C4-2B (cell line): ENCODE data around the gene RBBP8NL.

Experiments
- H3K27ac ChIP-seq: fragments of 450-650 bp; 2 replicates; pipeline ENCODE4 v1.5.1; 2017
- ZFX ChIP-seq: fragments of 450-650 bp; IDR thresholded peaks from 2 replicates; pipeline ENCODE4 v1.6.1; 2017
- TF ChIP-seq, protein P1 (sequence below): fragments of 450-650 bp; conservative IDR thresholded peaks from 2 replicates; pipeline ENCODE4 v1.5.1; 2017; ENCODE audit warnings: mild to moderate bottlenecking

Gene RBBP8NL

DNA sequence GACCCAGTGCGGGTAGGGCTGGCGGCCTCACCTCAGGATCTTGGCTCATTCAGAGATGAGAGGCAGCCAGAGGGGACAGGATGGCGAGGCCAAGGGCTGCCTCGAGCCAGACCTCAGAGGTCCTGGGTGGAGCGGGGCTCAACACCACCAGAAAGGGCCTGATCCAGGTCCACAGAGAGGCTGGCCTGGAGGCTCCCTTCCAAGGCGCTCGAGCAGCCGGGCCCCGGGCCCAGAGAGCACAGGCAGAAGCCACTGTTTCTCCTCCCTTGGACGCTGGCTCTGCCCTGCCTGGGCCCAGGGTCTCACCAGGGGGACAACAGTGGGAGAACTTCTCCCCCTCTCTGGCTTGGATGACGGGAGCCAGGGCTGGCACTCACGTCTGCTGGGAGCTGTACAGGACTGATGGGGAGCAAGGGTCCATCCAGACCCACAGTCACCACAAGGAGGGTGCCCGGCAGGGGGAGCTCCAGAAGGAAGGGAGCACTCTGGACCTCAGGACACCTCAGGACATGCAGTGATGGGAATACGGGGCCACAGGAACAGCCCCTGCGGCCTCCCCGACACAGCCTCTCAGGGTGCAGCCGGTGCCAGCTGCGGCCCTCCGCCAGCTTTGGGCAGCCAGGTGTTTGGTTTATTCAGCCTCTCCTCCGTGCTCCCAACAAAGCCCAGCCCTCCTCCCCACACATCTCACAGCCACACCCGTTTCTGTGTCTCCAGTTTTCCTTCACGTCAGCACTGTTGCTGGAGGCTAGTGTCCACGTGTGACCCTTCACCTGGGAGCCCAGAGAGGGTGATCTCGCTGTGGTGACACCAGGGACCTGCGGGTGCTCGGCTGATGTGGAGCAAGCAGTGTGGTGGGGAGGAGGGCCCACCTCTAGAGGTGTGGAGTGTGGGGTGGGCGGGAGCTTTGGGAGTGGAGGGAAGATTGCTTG lies 31.8 kb downstream of the RBBP8NL start:
- H3K27ac ChIP-seq = no peak overlapping the region
- no peak for TF ChIP-seq ZFX
- TF ChIP-seq, protein P1, sequence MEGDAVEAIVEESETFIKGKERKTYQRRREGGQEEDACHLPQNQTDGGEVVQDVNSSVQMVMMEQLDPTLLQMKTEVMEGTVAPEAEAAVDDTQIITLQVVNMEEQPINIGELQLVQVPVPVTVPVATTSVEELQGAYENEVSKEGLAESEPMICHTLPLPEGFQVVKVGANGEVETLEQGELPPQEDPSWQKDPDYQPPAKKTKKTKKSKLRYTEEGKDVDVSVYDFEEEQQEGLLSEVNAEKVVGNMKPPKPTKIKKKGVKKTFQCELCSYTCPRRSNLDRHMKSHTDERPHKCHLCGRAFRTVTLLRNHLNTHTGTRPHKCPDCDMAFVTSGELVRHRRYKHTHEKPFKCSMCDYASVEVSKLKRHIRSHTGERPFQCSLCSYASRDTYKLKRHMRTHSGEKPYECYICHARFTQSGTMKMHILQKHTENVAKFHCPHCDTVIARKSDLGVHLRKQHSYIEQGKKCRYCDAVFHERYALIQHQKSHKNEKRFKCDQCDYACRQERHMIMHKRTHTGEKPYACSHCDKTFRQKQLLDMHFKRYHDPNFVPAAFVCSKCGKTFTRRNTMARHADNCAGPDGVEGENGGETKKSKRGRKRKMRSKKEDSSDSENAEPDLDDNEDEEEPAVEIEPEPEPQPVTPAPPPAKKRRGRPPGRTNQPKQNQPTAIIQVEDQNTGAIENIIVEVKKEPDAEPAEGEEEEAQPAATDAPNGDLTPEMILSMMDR = no peak; the same call in 1 of the 2 replicates

DNA sequence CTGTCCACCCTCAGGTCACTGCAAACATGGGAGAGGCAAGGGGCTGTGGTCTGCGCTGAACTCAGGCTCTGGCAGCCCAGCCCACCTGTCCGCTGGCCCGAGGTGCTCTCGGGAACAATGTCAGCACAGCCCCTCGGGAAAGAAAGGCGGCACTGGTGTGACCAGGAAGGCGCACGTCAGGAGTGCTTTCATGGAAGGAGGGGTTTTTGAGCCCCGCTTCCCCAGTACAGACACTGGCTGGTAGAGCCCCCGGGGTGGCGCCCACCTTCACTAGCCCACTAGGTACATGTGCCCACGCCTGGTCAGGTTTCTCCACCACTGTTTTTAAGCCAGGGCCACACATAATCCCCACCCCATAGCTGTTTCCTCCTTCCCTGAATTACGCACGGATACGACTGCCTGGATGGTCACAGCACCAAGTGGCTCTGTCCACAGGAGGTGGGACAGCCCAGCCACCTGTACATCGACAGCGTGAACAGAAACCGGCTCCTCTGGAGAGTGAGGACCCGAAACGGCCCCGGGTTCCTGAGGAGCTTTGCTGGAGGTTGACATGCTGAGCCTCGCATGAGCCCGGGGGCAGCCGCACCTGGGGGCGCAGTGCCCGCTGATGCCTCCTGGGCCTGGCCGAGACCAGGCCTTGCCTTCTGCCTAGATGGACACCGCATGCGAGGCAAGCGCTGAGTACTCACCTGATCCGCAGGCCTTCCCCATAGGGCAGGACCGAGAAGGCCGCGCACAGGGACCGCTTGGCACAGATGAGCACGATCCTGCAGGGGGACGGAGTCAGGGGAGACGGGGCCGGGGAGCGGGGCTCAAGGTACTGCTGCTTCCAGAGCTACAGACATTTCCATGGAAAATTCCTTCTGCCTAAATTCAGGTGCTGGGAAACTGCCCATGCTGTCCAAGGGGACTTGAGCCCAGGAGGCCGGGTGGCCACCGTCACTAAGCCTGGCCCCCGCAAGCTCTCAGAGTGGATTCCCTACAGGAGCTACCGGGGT lies 32.8 kb downstream of the RBBP8NL start:
- no peak overlapping the region for H3K27ac ChIP-seq
- TF ChIP-seq ZFX = no peak
- TF ChIP-seq, protein P1 = no peak

DNA sequence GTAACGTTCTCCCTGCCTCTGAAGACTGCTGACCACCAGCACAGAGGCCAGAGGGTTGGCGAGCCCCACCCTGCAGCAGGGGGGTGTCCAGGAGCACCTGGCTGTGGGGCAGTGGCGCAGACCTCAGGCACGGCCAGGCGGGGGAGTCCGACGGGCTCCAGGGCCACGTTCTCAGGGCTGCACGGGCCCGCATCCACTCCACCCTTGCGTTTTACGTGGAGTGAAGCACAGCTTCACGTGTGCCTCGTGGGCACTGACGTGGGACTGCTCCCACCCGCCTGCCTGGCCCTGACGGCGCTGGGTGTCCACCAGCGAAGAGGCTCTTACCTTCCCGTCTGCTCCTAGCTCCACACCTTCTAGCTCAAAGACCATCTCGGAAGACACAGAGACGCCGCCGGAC lies 33.5 kb downstream of the RBBP8NL start:
- H3K27ac ChIP-seq = no peak overlapping the region
- TF ChIP-seq, protein P1 = no peak
- no peak for TF ChIP-seq ZFX

DNA sequence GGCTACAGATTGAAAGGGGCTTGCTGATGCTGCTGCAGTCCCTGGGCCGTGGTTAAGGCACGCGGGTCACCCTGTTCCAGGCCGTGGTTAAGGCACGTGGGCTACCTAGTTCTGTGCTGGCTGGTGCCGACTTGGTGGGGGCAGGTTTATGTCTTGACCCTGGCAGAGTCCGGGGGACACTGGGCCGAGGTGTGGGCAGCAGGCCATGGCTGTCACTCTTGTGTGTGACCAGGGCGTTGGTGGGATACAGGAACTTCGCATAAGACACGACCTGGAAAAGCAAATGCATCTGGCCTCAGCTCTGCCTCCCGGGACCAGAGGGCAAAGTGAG lies 34.0 kb downstream of the RBBP8NL start:
- TF ChIP-seq, protein P1 = no peak
- TF ChIP-seq ZFX = no peak
- H3K27ac ChIP-seq = no peak overlapping the region

DNA sequence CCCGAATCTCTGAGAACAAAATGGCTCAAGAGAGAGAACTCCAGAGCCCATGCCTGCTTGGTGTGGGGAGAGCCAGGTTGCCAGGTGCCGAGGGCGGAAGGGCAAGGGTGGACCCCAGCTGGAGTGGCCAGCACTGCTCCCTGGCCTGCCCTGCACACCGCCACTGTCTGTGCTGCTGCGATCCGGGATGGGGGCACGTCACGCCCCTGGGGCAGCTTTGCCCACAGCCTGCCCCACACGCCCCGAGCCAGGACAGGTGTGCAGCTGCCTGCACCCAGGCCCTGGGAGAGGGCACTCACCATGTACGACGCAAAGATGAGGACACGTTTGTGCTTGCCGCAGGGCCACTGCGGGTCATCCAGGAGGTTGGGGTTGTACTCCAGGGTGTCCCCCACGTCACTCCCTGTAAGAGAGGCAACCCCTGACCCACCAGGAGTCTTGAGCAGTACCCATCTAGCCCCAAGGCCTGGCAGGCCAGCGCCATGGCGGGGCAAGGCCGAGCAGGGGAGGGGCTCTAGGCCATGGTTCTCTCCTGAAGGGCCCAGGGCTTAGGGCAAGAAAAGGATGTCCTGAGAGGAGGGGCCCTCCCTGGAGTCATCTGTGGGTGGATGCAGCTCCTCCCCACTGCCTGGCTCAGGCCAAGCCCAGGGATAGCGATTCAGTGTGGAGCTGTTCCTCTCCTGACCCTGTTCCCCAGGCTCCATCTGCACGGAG lies 34.6 kb downstream of the RBBP8NL start:
- H3K27ac ChIP-seq = no peak overlapping the region
- TF ChIP-seq, protein P1 = no peak

DNA sequence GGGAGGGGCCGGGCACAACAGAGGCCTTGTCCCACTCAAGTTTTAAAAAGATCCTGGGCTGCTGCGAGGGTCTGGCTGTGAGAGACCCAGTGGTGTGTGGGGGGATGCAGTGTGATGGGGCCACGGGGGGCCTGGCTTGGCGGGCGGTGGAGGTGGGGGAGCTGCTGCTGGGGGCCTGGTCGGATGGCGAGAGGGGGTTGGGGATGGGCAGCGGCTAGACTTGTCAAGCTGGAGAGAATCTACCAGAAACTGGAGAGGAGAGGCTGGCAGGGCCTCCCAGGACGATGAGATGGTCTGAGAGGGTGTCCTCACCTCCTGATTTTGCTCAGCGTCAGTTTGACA lies 35.3 kb downstream of the RBBP8NL start:
- no peak overlapping the region; the same call in 1 of the 2 replicates for H3K27ac ChIP-seq
- TF ChIP-seq ZFX = no peak
- TF ChIP-seq, protein P1 = no peak
